HEK293T (cell line): Measurements from ENCODE around the gene ARMC10.
A peak's percentile ranks its signal among the peaks of the same experiment; 100 is the strongest.
"Not testable (repeated sequence)": the region's sequence is repeated elsewhere in the genome, so short reads cannot be mapped to it uniquely, and the experiment has no call there.

Experiments
- CTCF ChIA-PET: fragments of 350-600 bp; formaldehyde crosslinking; extraction: SDS; loops from one replicate; lab custom pipeline; 2021; ENCODE audit warnings: antibody characterized with exemption, inconsistent platforms; lab: Yijun Ruan, JAX
- POLR2A ChIA-PET: fragments of 350-600 bp; formaldehyde crosslinking; extraction: SDS; loops from one replicate; lab custom pipeline; 2020; ENCODE audit warnings: antibody characterized with exemption, inconsistent platforms; lab: Yijun Ruan, JAX
- DNase-seq: peaks from one replicate; pipeline ENCODE4 v3.0.0; 2012; ENCODE audit warnings: mixed read lengths; ENCODE audit errors: extremely low spot score
- ARNT ChIP-seq: fragments of 450-650 bp; IDR thresholded peaks from 2 replicates; pipeline ENCODE4 v1.6.1; 2017; ENCODE audit warnings: mild to moderate bottlenecking
- BHLHE40 ChIP-seq: fragments of 450-650 bp; IDR thresholded peaks from 2 replicates; pipeline ENCODE4 v1.6.1; 2016; ENCODE audit warnings: mild to moderate bottlenecking, moderate library complexity, borderline replicate concordance
- CTBP1 ChIP-seq: fragments of 450-650 bp; IDR thresholded peaks from 2 replicates; pipeline ENCODE4 v1.6.1; 2016; ENCODE audit warnings: borderline replicate concordance
- ELF4 ChIP-seq: fragments of 450-650 bp; IDR thresholded peaks from 2 replicates; pipeline ENCODE4 v1.6.1; 2017; ENCODE audit warnings: antibody characterized with exemption
- FOXA1 ChIP-seq: fragments of 450-650 bp; IDR thresholded peaks from 2 replicates; pipeline ENCODE4 v1.6.1; 2016; ENCODE audit warnings: mild to moderate bottlenecking
- FOXK2 ChIP-seq: fragments of 450-650 bp; IDR thresholded peaks from 2 replicates; pipeline ENCODE4 v1.6.1; 2016; ENCODE audit warnings: mild to moderate bottlenecking
- FOXM1 ChIP-seq: fragments of 450-650 bp; IDR thresholded peaks from 2 replicates; pipeline ENCODE4 v1.6.1; 2017; ENCODE audit warnings: mild to moderate bottlenecking, borderline replicate concordance
- HDGF ChIP-seq: fragments of 450-650 bp; IDR thresholded peaks from 2 replicates; pipeline ENCODE4 v1.6.1; 2017; ENCODE audit warnings: antibody characterized with exemption, borderline replicate concordance
- L3MBTL2 ChIP-seq: fragments of 450-650 bp; conservative IDR thresholded peaks from 2 replicates; pipeline ENCODE4 v1.6.1; 2016; ENCODE audit warnings: mild to moderate bottlenecking
- LEF1 ChIP-seq: fragments of 450-650 bp; IDR thresholded peaks from 2 replicates; pipeline ENCODE4 v1.6.1; 2017; ENCODE audit warnings: mild to moderate bottlenecking, borderline replicate concordance
- NFRKB ChIP-seq: fragments of 450-650 bp; IDR thresholded peaks from 2 replicates; pipeline ENCODE4 v1.6.1; 2016; ENCODE audit warnings: mild to moderate bottlenecking, moderate library complexity
- PKNOX1 ChIP-seq: fragments of 450-650 bp; IDR thresholded peaks from 2 replicates; pipeline ENCODE4 v1.6.1; 2016
- SP1 ChIP-seq: fragments of 450-650 bp; IDR thresholded peaks from 2 replicates; pipeline ENCODE4 v1.6.1; 2017
- SUZ12 ChIP-seq: fragments of 450-650 bp; IDR thresholded peaks from 2 replicates; pipeline ENCODE4 v1.6.1; 2016; ENCODE audit warnings: mild to moderate bottlenecking
- TARDBP ChIP-seq: fragments of 450-650 bp; IDR thresholded peaks from 2 replicates; pipeline ENCODE4 v1.6.1; 2016
- ZNF384 ChIP-seq: fragments of 450-650 bp; IDR thresholded peaks from 2 replicates; pipeline ENCODE4 v1.6.1; 2016

Gene ARMC10

GRCh38 chr7:103048833-103049232 is 26.1 kb upstream of the ARMC10 start:
- TF ChIP-seq LEF1 (no peak), ARNT (no peak), ZNF384 (no peak), FOXK2 (no peak), HDGF (no peak), PKNOX1 (no peak), ELF4 (no peak), NFRKB (no peak), FOXA1 (no peak), L3MBTL2 (no peak), BHLHE40 (no peak), SUZ12 (no peak), TARDBP (no peak), SP1 (no peak)
- ChIA-PET POLR2A (no interaction called here), CTCF (no interaction called here)
- DNase-seq = no peak

GRCh38 chr7:103051519-103051918 is 23.4 kb upstream of the ARMC10 start:
- ChIA-PET CTCF (no interaction called here), POLR2A (no interaction called here)
- no peak for DNase-seq
- TF ChIP-seq L3MBTL2 (no peak), FOXA1 (no peak), ELF4 (no peak), TARDBP (no peak), HDGF (no peak), ZNF384 (no peak), ARNT (no peak)

GRCh38 chr7:103056006-103056405 is 18.9 kb upstream of the ARMC10 start:
- DNase-seq, POLR2A ChIA-PET, CTCF ChIA-PET: not testable (repeated sequence)

GRCh38 chr7:103058122-103058521 is 16.8 kb upstream of the ARMC10 start:
- ChIA-PET CTCF (no interaction called here), POLR2A (no interaction called here)
- DNase-seq = no peak
- no peak for TF ChIP-seq L3MBTL2
- TF ChIP-seq HDGF = no peak
- no peak for TF ChIP-seq BHLHE40
- no peak for TF ChIP-seq ARNT
- TF ChIP-seq LEF1 = no peak
- TF ChIP-seq TARDBP = no peak
- no peak for TF ChIP-seq CTBP1
- no peak for TF ChIP-seq NFRKB
- no peak for TF ChIP-seq FOXM1
- no peak for TF ChIP-seq FOXA1
- TF ChIP-seq FOXK2 = no peak
- TF ChIP-seq SUZ12 = no peak
- no peak for TF ChIP-seq PKNOX1
- no peak for TF ChIP-seq ELF4

GRCh38 chr7:103059471-103059870 is 15.5 kb upstream of the ARMC10 start:
- TF ChIP-seq L3MBTL2 = no peak
- TF ChIP-seq FOXA1 = no peak
- TF ChIP-seq ARNT = no peak
- TF ChIP-seq LEF1 = no peak
- ChIA-PET CTCF (no interaction called here), POLR2A (no interaction called here)
- DNase-seq = no peak

- no peak for TF ChIP-seq SUZ12
- TF ChIP-seq ZNF384 = no peak
- TF ChIP-seq BHLHE40 = no peak
- TF ChIP-seq FOXA1 = no peak
- no peak for TF ChIP-seq HDGF
- no peak for TF ChIP-seq FOXM1
- CTCF ChIA-PET = no interaction called here
- DNase-seq = peak; percentile 8
- POLR2A ChIA-PET = no interaction called here
These were observed 11.0 kb upstream of the ARMC10 start for GRCh38 chr7:103063895-103064294.

GRCh38 chr7:103065667-103066066 is 9.3 kb upstream of the ARMC10 start:
- CTCF ChIA-PET = interaction anchor here (0.5 to 0.6 kb wide), 2 partner anchors 9 to 83 kb away, joined by 3 read pairs; partner anchors contain the start of gene ARMC10
- POLR2A ChIA-PET = no interaction called here
- DNase-seq = peak; percentile 24
- no peak for TF ChIP-seq BHLHE40

GRCh38 chr7:103068414-103069403 is 6.2 kb upstream of the ARMC10 start:
- CTCF ChIA-PET = no interaction called here
- POLR2A ChIA-PET = no interaction called here
- no peak for DNase-seq
- TF ChIP-seq LEF1 (no peak), BHLHE40 (no peak), PKNOX1 (no peak)
